Endodermal cell (in vitro differentiated cells): ENCODE results near the gene NUCKS1. TPM values are rescaled to one million over a fixed set of nuclear protein-coding genes. Genes with fewer than 3 reads are reported as not detected.

ENCODE experiments used
- DNase-seq: peaks from one replicate; pipeline ENCODE4 v3.0.0-alpha.2; 2017
- H3K27ac ChIP-seq: 2 replicates; pipeline ENCODE4 v1.5.1; 2013; ENCODE audit warnings: mild to moderate bottlenecking, low read depth, low read length, moderate library complexity
- H3K27me3 ChIP-seq: 2 replicates; pipeline ENCODE4 v1.6.1; 2013; ENCODE audit warnings: mild to moderate bottlenecking, low read length, moderate library complexity; ENCODE audit not compliant: insufficient read depth, control insufficient read depth, poor library complexity, severe bottlenecking
- H3K36me3 ChIP-seq: 2 replicates; pipeline ENCODE4 v1.7.0; 2013; ENCODE audit warnings: mild to moderate bottlenecking, low read length, moderate library complexity; ENCODE audit not compliant: control insufficient read depth, insufficient read depth
- H3K4me1 ChIP-seq: one replicate; pipeline ENCODE4 v1.7.0; 2013; ENCODE audit warnings: low read length; ENCODE audit not compliant: control insufficient read depth, insufficient read depth
- H3K4me3 ChIP-seq: 2 replicates; pipeline ENCODE4 v1.5.1; 2013; ENCODE audit warnings: mild to moderate bottlenecking, low read length, moderate library complexity
- H3K9ac ChIP-seq: 2 replicates; pipeline ENCODE4 v1.6.1; 2013; ENCODE audit warnings: mild to moderate bottlenecking, low read length, moderate library complexity; ENCODE audit not compliant: poor library complexity, severe bottlenecking; ENCODE audit errors: extremely low read depth
- H3K9me3 ChIP-seq: 2 replicates; pipeline ENCODE4 v1.6.1; 2013; ENCODE audit warnings: mild to moderate bottlenecking, low read length, moderate library complexity; ENCODE audit not compliant: control insufficient read depth
- H3K27ac Mint-ChIP-seq: 2 replicates; pipeline ENCODE4 v1.8.0; 2020; ENCODE audit warnings: mixed read lengths
- H3K27me3 Mint-ChIP-seq: 2 replicates; pipeline ENCODE4 v1.8.0; 2021; ENCODE audit warnings: mild to moderate bottlenecking, mixed read lengths; ENCODE audit not compliant: insufficient read depth
- H3K36me3 Mint-ChIP-seq: 2 replicates; pipeline ENCODE4 v1.8.0; 2020; ENCODE audit warnings: low read depth, mixed read lengths
- H3K4me1 Mint-ChIP-seq: 2 replicates; pipeline ENCODE4 v1.8.0; 2020; ENCODE audit warnings: mixed read lengths
- H3K4me3 Mint-ChIP-seq: 2 replicates; pipeline ENCODE4 v1.8.0; 2020; ENCODE audit warnings: mild to moderate bottlenecking, moderate library complexity, mixed read lengths
- H3K9me3 Mint-ChIP-seq: 2 replicates; pipeline ENCODE4 v1.8.0; 2020; ENCODE audit warnings: mild to moderate bottlenecking, mixed read lengths
- WGBS, 2 experiments: methylation state at CpG; one replicate each; pipeline versions ENCODE4 v1.1.5 to v1.1.7; 2013; ENCODE audit warnings: missing lambda C conversion rate in 2 of 2, mixed read lengths in 1 of 2; ENCODE audit not compliant: insufficient coverage in 1 of 2, insufficient read length in 1 of 2; 5-methylcytosine and 5-hydroxymethylcytosine counted together
- total RNA-seq, 2 donors: library from RNA; stranded (reverse); fragmentation: NEBNext Ultra II Directional in 1 of 2; extraction: Animal tissue kit (Norgen Biotek cat#: 25700) in 1 of 2; gene quantifications; 2 replicates in 1 of 2; 3 replicates in 1 of 2; pipeline ENCODE4 v1.2.1, GENCODE V29; 2021
- TF ChIP-seq, protein P1 (sequence below): fragments of 200-600 bp; sonication (generic); conservative IDR thresholded peaks from 2 replicates; pipeline ENCODE4 v1.5.0; 2021; ENCODE audit warnings: antibody characterized with exemption, mild to moderate bottlenecking

The NUCKS1 gene
- total RNA-seq, 2 donors from 2014 or later, result 380 to 532 TPM

DNA sequence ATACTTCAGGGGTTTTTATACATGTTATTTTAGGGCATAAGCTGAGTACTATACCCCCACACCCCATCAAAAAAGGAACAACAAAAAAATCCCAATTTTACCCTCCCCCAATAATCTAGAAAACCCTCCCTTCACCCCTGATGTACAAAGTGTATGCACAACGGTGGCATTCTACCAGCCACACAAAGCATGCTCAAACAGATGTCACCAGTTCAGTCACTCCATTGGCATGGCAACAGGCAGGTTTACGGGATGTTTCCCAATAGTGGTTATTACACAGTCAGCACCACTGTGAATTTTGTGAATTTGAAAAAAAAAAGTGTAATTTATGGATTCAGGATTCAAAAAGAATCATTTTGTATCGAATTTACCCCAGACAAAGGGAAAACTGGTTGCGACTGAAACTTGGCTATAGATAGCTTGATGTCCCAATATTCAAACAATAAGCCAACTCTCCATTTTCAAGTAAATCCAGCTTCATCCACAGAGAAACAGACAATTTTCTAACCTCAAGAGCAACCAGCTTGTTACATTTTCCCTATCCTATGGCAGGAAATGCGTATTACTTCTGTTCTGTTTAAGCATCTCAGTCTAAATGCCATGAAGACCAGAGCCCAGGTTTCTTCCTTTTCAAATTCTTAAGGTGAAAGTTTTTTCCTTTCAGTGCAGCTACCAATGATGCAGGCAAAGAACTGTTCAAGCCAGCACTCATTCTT is 35.6 kb downstream of the NUCKS1 start:
- no peak overlapping the region for H3K9ac ChIP-seq
- Mint-ChIP-seq H3K27me3 (no peaks in the 10 kb centered on the region), H3K4me1 (peaks cover 41% of the 10 kb centered on the region), H3K4me3 (no peak overlapping the region), H3K36me3 (peaks cover 46% of the 10 kb centered on the region), H3K27ac (peak overlapping the region; percentile 52), H3K9me3 (no peaks in the 10 kb centered on the region)
- H3K9me3 ChIP-seq, result no peaks in the 10 kb centered on the region
- H3K4me3 ChIP-seq, result no peak overlapping the region
- peaks cover 90% of the 10 kb centered on the region for H3K36me3 ChIP-seq
- DNase-seq, result no peak
- no peaks in the 10 kb centered on the region for H3K27me3 ChIP-seq
- 91 to 94% methylated on average over 3 to 5 of the region's 5 CpGs for WGBS, 2 experiments
- peaks cover 4% of the 10 kb centered on the region for H3K4me1 ChIP-seq
- TF ChIP-seq, protein P1, sequence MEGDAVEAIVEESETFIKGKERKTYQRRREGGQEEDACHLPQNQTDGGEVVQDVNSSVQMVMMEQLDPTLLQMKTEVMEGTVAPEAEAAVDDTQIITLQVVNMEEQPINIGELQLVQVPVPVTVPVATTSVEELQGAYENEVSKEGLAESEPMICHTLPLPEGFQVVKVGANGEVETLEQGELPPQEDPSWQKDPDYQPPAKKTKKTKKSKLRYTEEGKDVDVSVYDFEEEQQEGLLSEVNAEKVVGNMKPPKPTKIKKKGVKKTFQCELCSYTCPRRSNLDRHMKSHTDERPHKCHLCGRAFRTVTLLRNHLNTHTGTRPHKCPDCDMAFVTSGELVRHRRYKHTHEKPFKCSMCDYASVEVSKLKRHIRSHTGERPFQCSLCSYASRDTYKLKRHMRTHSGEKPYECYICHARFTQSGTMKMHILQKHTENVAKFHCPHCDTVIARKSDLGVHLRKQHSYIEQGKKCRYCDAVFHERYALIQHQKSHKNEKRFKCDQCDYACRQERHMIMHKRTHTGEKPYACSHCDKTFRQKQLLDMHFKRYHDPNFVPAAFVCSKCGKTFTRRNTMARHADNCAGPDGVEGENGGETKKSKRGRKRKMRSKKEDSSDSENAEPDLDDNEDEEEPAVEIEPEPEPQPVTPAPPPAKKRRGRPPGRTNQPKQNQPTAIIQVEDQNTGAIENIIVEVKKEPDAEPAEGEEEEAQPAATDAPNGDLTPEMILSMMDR, result no peak
- peak overlapping the region; percentile 9 for H3K27ac ChIP-seq

DNA sequence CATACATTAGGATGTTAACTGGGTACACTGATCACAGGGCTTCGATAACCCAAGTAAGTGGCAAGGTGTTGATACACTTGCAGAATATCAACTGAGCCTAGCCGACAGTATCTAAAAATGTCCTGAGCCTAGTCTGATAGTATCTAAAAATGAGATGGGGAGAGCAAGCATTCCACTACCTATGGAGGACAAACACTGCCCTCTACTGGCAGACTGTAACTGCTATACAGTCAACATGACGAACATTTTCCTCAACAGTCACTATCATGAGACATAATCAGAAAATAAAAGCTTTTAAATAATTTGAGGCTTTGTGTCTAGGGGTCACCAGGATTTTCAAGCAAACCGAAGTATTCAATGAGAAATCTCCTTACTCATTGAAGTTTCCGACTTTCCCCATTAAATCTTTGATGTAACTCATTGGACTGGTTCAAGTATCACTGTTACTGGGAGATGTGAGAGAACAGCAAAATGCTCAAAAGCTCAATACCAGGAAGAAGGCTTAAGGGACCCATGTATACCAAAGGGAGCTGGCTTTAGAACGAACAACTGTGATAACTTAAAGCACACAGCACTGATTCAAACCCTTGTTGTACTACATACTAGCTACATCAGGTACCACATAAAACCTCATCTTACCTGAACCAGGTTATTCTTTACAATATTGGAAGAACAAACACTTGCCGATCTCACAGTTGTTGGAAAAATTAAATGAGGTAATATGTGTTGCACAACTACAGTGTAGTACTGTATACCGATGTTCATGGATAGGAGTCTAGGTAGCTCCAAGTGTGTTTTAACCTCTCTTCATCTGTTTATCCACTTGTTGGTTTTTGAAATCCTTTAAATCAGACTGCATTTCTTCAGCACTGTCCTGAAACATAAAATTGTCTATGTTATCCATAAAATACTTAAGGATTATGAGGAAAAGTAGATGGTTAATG is 38.6 kb downstream of the NUCKS1 start:
- no peak overlapping the region for H3K9ac ChIP-seq

More for the DNA sequence above, 38.6 kb downstream of the NUCKS1 start:
- Histone ChIP-seq H3K4me3 (no peak overlapping the region), H3K4me1 (peaks cover 14% of the 10 kb centered on the region), H3K27ac (no peak overlapping the region), H3K9me3 (no peaks in the 10 kb centered on the region), H3K36me3 (peaks cover 79% of the 10 kb centered on the region), H3K27me3 (no peaks in the 10 kb centered on the region)
- Mint-ChIP-seq H3K4me3 (no peak overlapping the region), H3K4me1 (peaks cover 42% of the 10 kb centered on the region), H3K9me3 (no peaks in the 10 kb centered on the region), H3K27ac (no peak overlapping the region), H3K36me3 (peaks cover 25% of the 10 kb centered on the region), H3K27me3 (no peaks in the 10 kb centered on the region)
- TF ChIP-seq, protein P1, result peak; percentile 97
- peak; percentile 81 for DNase-seq
- 62 to 79% methylated on average over 5 to 8 of the region's 8 CpGs for WGBS, 2 experiments
